Ovary (tissue), 3 donors: ENCODE results near the gene TPM4.

Source experiments
- CTCF ChIP-seq, 3 donors: fragments of 450-650 bp in 2 of 3; fragments of 200-600 bp in 1 of 3; IDR thresholded peaks; one replicate each; pipeline versions ENCODE4 v1.5.1 to v1.8.0; 2016 to 2022; ENCODE audit warnings: antibody characterized with exemption in 3 of 3, mild to moderate bottlenecking in 1 of 3
- POLR2A ChIP-seq: fragments of 450-650 bp; IDR thresholded peaks from one replicate; pipeline ENCODE4 v1.6.1; 2017; ENCODE audit warnings: antibody characterized with exemption, mild to moderate bottlenecking, moderate library complexity
- donor health status: DM: no; HTN: no; CAD: no.

GRCh38 chr19:16134510-16134909 lies 58.2 kb downstream of the TPM4 start:
- TF ChIP-seq CTCF (IDR thresholded peaks at IDR 0.05) = no peak
- TF ChIP-seq POLR2A = no peak
